ENCODE data around the gene TFB1M.

GRCh38 chr6:155247618-155248007 is 66.7 kb downstream of the TFB1M start:
- TF ChIP-seq CTCF (IDR thresholded peaks at IDR 0.05) = no peak
- TF ChIP-seq POLR2A (IDR thresholded peaks at IDR 0.05) = no peak
